Measurements from ENCODE around the gene PODN.

The PODN gene

GRCh38 chr1:53116933-53117600, 55.1 kb downstream of the PODN start:
- DNase-seq: no peak

- DNase-seq: no peak
Observed at GRCh38 chr1:53117836-53118235, 55.8 kb downstream of the PODN start.

- DNase-seq: no peak
Observed at GRCh38 chr1:53120659-53121058, 58.6 kb downstream of the PODN start.

GRCh38 chr1:53121319-53122172, 59.5 kb downstream of the PODN start:
- no peak for DNase-seq

GRCh38 chr1:53122201-53122885, 60.3 kb downstream of the PODN start:
- no peak for DNase-seq

- DNase-seq: no peak
Observed at GRCh38 chr1:53122961-53123413, 61.0 kb downstream of the PODN start.

- DNase-seq: no peak
Observed at GRCh38 chr1:53123453-53124140, 61.6 kb downstream of the PODN start.

GRCh38 chr1:53125122-53125521, 63.1 kb downstream of the PODN start:
- no peak for DNase-seq

GRCh38 chr1:53125623-53126360, 63.8 kb downstream of the PODN start:
- DNase-seq: no peak

GRCh38 chr1:53126495-53126894, 64.5 kb downstream of the PODN start:
- no peak for DNase-seq

GRCh38 chr1:53127546-53127945, 65.5 kb downstream of the PODN start:
- no peak for DNase-seq

GRCh38 chr1:53128401-53128800, 66.4 kb downstream of the PODN start:
- DNase-seq: no peak

- no peak for DNase-seq
Observed at GRCh38 chr1:53129891-53130597, 68.0 kb downstream of the PODN start.

- DNase-seq: no peak
Observed at GRCh38 chr1:53130598-53130877, 68.5 kb downstream of the PODN start.

GRCh38 chr1:53130878-53131589, 69.0 kb downstream of the PODN start:
- DNase-seq: no peak

- DNase-seq: no peak
Observed at GRCh38 chr1:53131590-53131938, 69.6 kb downstream of the PODN start.

GRCh38 chr1:53132176-53132575, 70.2 kb downstream of the PODN start:
- no peak for DNase-seq

- DNase-seq: no peak
Observed at GRCh38 chr1:53133261-53134041, 71.4 kb downstream of the PODN start.

- DNase-seq: no peak
Observed at GRCh38 chr1:53134042-53134485, 72.1 kb downstream of the PODN start.
